Panc1 (cell line): ENCODE measurements around the gene PDCD11. TPM values are rescaled to one million over a fixed set of nuclear protein-coding genes. Genes with fewer than 3 reads are reported as not detected.

Experiments used
- ATAC-seq: fragments of 200-7000 bp; cut with Tn5 transposase; 2 replicates; pipeline ENCODE4 v1.9.1; 2020; ENCODE audit warnings: mild to moderate bottlenecking, moderate library complexity
- BruUV-seq: library from RNA; stranded (reverse); fragments of 400-500 nt; replicated peaks from 2 replicates; lab custom pipeline; 2021; lab: Mats Ljungman, UMichigan
- CTCF ChIA-PET: fragments of 300-600 bp; sonication (Branson Sonifier 250); formaldehyde crosslinking; loops from one replicate; lab custom pipeline; 2022; ENCODE audit warnings: antibody characterized with exemption; lab: Charles Lee
- POLR2A ChIA-PET: fragments of 300-600 bp; sonication (Branson Sonifier 250); formaldehyde crosslinking; loops from one replicate; lab custom pipeline; 2022; ENCODE audit warnings: antibody characterized with exemption; lab: Charles Lee
- DNase-seq: peaks from one replicate; pipeline ENCODE4 v3.0.0-alpha.2; 2010; ENCODE audit warnings: low read depth, low spot score
- H3K27ac ChIP-seq: 2 replicates; pipeline ENCODE4 v1.5.1; 2011; ENCODE audit warnings: mild to moderate bottlenecking, low read length, inconsistent platforms
- H3K27me3 ChIP-seq: fragments of 200-500 bp; sonication (Bioruptor generic); 2 replicates; pipeline ENCODE4 v1.6.0; 2014; ENCODE audit warnings: low read length, inconsistent platforms; ENCODE audit not compliant: control insufficient read depth, insufficient read depth
- H3K36me3 ChIP-seq: fragments of 200-500 bp; sonication (Bioruptor generic); 2 replicates; pipeline ENCODE4 v1.5.1; 2014; ENCODE audit warnings: inconsistent platforms, mild to moderate bottlenecking, low read length, moderate library complexity; ENCODE audit not compliant: control insufficient read depth, insufficient read depth
- H3K4me1 ChIP-seq: 2 replicates; pipeline ENCODE4 v1.5.1; 2011; ENCODE audit warnings: inconsistent platforms, mild to moderate bottlenecking, low read length, moderate library complexity; ENCODE audit not compliant: control insufficient read depth, insufficient read depth
- H3K4me3 ChIP-seq, 2 experiments: 2 replicates each; pipeline ENCODE4 v1.5.1; 2011 to 2012; ENCODE audit warnings: low read depth in 2 of 2, low read length in 2 of 2, mild to moderate bottlenecking in 2 of 2, inconsistent platforms in 1 of 2, moderate library complexity in 1 of 2
- H3K9me3 ChIP-seq: fragments of 200-500 bp; sonication (Bioruptor generic); 2 replicates; pipeline ENCODE4 v1.5.1; 2014; ENCODE audit warnings: low read depth, mild to moderate bottlenecking, inconsistent platforms, low read length, moderate library complexity; ENCODE audit not compliant: control insufficient read depth, insufficient read depth
- POLR2AphosphoS5 ChIP-seq: IDR thresholded peaks from 2 replicates; pipeline ENCODE4 v1.6.1; 2012; ENCODE audit warnings: mild to moderate bottlenecking, low read depth, low read length, moderate library complexity
- SIN3A ChIP-seq: IDR thresholded peaks from 2 replicates; pipeline ENCODE4 v1.6.1; 2012; ENCODE audit warnings: low read depth, mild to moderate bottlenecking, low read length, moderate library complexity, borderline replicate concordance; ENCODE audit not compliant: insufficient read depth
- TCF7L2 ChIP-seq: IDR thresholded peaks from 2 replicates; pipeline ENCODE4 v1.6.1; 2011; ENCODE audit warnings: mild to moderate bottlenecking, low read depth, low read length, inconsistent platforms
- in situ Hi-C: cut with HindIII; loops from 2 replicates; pipeline ENCODE4 v1.10.0; 2016; ENCODE audit warnings: low sequenced_read_pairs, low pct_unique_long_range_greater_than_20kb
- intact Hi-C: fragments of 100-400 bp; cut with micrococcal nuclease; formaldehyde crosslinking; loops from one replicate; pipeline ENCODE4 v1.10.0; 2022; ENCODE audit not compliant: unreplicated experiment
- total RNA-seq: library from RNA; stranded (reverse); gene quantifications from one replicate; pipeline ENCODE4 v1.2.1, GENCODE V29; 2021; ENCODE audit not compliant: unreplicated experiment
- TF ChIP-seq, protein P1 (sequence below), 2 experiments: IDR thresholded peaks; 2 replicates each; pipeline ENCODE4 v1.6.1; 2011 to 2012; ENCODE audit warnings: low read depth in 2 of 2, control low read depth in 1 of 2, low read length in 1 of 2, mild to moderate bottlenecking in 1 of 2, moderate library complexity in 1 of 2; ENCODE audit not compliant: insufficient read depth in 1 of 2
- TF ChIP-seq, protein P2 (sequence below): fragments of 450-650 bp; IDR thresholded peaks from 2 replicates; pipeline ENCODE4 v1.5.1; 2017; ENCODE audit warnings: mild to moderate bottlenecking

Gene PDCD11
- total RNA-seq, 1 experiment from 2014 or later = 92.8 TPM

DNA sequence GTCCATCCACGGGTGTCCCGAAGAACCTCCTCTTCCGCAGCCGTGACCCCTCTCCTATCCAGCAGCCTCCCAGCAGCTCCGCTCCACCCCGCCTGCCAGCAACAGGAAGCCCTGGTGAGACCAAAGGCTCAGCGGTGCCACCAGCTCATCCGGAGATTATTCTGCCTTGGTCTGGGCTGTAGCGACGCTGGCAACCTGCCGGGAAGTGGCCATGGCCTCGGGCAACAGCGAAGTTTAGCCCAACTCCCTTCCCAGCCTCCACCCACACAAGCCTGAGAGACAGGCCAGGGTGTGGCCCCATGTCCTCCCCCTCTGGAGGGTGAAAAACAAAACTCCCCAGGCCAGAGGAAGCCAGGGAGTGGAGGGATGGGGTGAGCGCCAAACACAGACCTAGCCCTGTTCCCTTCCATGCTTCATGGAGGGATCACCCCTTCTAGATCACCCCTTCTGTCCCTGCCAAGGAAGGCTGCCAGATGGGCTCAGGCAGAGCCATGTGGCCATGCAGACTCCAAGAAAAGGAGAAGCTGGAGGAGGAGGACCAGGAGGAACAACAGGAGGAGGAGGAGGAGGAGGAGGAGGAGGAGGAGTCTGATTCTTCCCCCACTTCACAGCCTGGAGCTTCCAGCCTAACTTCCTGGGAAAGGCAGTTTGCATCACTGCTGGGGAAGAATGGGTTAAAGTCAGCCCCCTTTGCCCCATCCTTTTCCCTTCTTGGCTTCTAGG, 54.8 kb downstream of the PDCD11 start:
- H3K27me3 ChIP-seq = no peaks in the 10 kb centered on the region
- BruUV-seq = no TSS peak
- peak overlapping the region; percentile 62 for H3K27ac ChIP-seq
- intact Hi-C loops = no loop called here
- in situ Hi-C loops = no loop called here
- 0 out of 2 replicates have a peak, but pooled peaks have one; percentile 44 for TF ChIP-seq POLR2AphosphoS5
- peak; percentile 38; the same call in 1 of the 2 replicates for TF ChIP-seq TCF7L2
- TF ChIP-seq, protein P1, sequence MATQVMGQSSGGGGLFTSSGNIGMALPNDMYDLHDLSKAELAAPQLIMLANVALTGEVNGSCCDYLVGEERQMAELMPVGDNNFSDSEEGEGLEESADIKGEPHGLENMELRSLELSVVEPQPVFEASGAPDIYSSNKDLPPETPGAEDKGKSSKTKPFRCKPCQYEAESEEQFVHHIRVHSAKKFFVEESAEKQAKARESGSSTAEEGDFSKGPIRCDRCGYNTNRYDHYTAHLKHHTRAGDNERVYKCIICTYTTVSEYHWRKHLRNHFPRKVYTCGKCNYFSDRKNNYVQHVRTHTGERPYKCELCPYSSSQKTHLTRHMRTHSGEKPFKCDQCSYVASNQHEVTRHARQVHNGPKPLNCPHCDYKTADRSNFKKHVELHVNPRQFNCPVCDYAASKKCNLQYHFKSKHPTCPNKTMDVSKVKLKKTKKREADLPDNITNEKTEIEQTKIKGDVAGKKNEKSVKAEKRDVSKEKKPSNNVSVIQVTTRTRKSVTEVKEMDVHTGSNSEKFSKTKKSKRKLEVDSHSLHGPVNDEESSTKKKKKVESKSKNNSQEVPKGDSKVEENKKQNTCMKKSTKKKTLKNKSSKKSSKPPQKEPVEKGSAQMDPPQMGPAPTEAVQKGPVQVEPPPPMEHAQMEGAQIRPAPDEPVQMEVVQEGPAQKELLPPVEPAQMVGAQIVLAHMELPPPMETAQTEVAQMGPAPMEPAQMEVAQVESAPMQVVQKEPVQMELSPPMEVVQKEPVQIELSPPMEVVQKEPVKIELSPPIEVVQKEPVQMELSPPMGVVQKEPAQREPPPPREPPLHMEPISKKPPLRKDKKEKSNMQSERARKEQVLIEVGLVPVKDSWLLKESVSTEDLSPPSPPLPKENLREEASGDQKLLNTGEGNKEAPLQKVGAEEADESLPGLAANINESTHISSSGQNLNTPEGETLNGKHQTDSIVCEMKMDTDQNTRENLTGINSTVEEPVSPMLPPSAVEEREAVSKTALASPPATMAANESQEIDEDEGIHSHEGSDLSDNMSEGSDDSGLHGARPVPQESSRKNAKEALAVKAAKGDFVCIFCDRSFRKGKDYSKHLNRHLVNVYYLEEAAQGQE (IDR thresholded peaks at IDR 0.05; ENCODE audit: insufficient read depth in 1 of 2, low read depth in 2 of 2, low read length in 1 of 2) = no peak
- ATAC-seq (peak; percentile 69), DNase-seq (no peak)
- peaks cover 17% of the 10 kb centered on the region for H3K4me1 ChIP-seq
- peak overlapping the region; percentile 34 to 46 for H3K4me3 ChIP-seq
- POLR2A ChIA-PET = interaction anchor here (0.7 kb wide), 1 partner anchor 291 kb away, joined by 4 read pairs; no protein-coding TSS in a partner anchor
- CTCF ChIA-PET = interaction anchor here (0.6 kb wide), 1 partner anchor 260 kb away, joined by 5 read pairs; no protein-coding TSS in a partner anchor
- no peaks in the 10 kb centered on the region for H3K9me3 ChIP-seq
- peaks cover 5% of the 10 kb centered on the region; the same call in 1 of the 2 replicates for H3K36me3 ChIP-seq

DNA sequence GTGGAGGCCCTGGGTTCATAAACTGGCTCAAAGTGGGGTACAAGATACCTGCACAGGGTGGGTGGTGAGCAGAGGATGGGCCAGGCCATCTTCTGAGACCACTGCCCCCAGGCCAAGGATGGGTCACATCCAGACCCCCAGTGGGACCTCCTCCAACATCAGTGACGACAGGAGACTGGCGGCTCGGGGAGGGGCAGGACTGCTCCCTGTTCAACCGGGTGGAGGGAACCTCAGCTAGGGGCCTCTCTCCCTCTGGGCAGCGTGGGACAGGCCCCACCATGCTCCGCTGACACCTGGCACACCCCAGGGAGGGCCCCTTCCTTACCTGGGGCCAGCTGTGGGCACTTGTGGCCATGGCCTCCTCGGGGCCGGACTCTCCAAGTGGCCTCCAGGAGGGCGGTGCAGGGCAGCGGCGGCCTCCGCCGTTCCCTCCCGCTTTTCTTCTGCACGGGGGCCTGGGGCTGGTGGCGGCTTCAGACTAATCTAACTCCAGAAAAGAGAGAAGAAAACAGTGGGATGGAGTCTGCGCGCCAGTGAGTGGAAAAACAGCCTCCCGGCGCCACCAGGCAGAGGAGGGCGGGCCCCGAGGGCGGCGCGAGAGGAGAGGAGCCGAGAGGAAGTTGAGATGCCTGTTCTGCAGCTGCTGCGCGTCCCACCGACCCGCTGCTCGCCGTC, 55.5 kb downstream of the PDCD11 start, which contains the start of gene CALHM2:
Gene CALHM2 (minus strand): TSS at position 540 of the 675 bp plus-strand sequence. CDS start 2,429 bp downstream, outside the sequence.
- no peaks in the 10 kb centered on the region for H3K27me3 ChIP-seq
- ChIA-PET CTCF (no interaction called here), POLR2A (interaction anchor here (0.6 to 0.7 kb wide), 2 partner anchors 195 to 290 kb away, joined by 4 to 15 read pairs; no protein-coding TSS in a partner anchor)
- no peaks in the 10 kb centered on the region for H3K9me3 ChIP-seq
- no peak for TF ChIP-seq TCF7L2
- TF ChIP-seq POLR2AphosphoS5 = no peak
- TF ChIP-seq, protein P1 (IDR thresholded peaks at IDR 0.05; ENCODE audit: insufficient read depth in 1 of 2, low read depth in 2 of 2, low read length in 1 of 2) = no peak
- TF ChIP-seq, protein P2, sequence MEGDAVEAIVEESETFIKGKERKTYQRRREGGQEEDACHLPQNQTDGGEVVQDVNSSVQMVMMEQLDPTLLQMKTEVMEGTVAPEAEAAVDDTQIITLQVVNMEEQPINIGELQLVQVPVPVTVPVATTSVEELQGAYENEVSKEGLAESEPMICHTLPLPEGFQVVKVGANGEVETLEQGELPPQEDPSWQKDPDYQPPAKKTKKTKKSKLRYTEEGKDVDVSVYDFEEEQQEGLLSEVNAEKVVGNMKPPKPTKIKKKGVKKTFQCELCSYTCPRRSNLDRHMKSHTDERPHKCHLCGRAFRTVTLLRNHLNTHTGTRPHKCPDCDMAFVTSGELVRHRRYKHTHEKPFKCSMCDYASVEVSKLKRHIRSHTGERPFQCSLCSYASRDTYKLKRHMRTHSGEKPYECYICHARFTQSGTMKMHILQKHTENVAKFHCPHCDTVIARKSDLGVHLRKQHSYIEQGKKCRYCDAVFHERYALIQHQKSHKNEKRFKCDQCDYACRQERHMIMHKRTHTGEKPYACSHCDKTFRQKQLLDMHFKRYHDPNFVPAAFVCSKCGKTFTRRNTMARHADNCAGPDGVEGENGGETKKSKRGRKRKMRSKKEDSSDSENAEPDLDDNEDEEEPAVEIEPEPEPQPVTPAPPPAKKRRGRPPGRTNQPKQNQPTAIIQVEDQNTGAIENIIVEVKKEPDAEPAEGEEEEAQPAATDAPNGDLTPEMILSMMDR = no peak
- no peak for TF ChIP-seq SIN3A
- peak; percentile 63 for ATAC-seq
- H3K4me3 ChIP-seq = peak within 1 kb of the TSS; percentile 34 to 46
- in situ Hi-C loops = no loop called here
- peaks cover 5% of the 10 kb centered on the region; the same call in 1 of the 2 replicates for H3K36me3 ChIP-seq
- BruUV-seq = no TSS peak
- intact Hi-C loops = no loop called here
- H3K4me1 ChIP-seq = peaks cover 17% of the 10 kb centered on the region
- H3K27ac ChIP-seq = peak within 1 kb of the TSS; percentile 62
- no peak for DNase-seq
